Neural crest cell (in vitro differentiated cells): Measurements from ENCODE around the gene APBA2. TPM values are rescaled to one million over a fixed set of nuclear protein-coding genes. Genes with fewer than 3 reads are reported as not detected.
A peak's percentile ranks its signal among the peaks of the same experiment; 100 is the strongest.
"Not testable (repeated sequence)": the region's sequence is repeated elsewhere in the genome, so short reads cannot be mapped to it uniquely, and the experiment has no call there.

Experiments
- DNase-seq: peaks from one replicate; pipeline ENCODE4 v3.0.0; 2021; ENCODE audit warnings: low read depth, mixed read lengths, low spot score
- H3K27ac Mint-ChIP-seq: one replicate; pipeline ENCODE4 v1.8.0; 2021; ENCODE audit warnings: mild to moderate bottlenecking, mixed read lengths; ENCODE audit not compliant: unreplicated experiment
- H3K27me3 Mint-ChIP-seq: 2 replicates; pipeline ENCODE4 v1.8.0; 2021; ENCODE audit warnings: low read depth, mild to moderate bottlenecking, mixed read lengths
- H3K36me3 Mint-ChIP-seq: 2 replicates; pipeline ENCODE4 v1.8.0; 2021; ENCODE audit warnings: low read depth, mild to moderate bottlenecking, mixed read lengths
- H3K4me1 Mint-ChIP-seq: 2 replicates; pipeline ENCODE4 v1.8.0; 2021; ENCODE audit warnings: mixed read lengths
- H3K4me3 Mint-ChIP-seq: one replicate; pipeline ENCODE4 v1.8.0; 2021; ENCODE audit warnings: mild to moderate bottlenecking, mixed read lengths
- H3K9me3 Mint-ChIP-seq: 2 replicates; pipeline ENCODE4 v1.8.0; 2021; ENCODE audit warnings: mixed read lengths
- CTCF ChIP-seq: fragments of 200-600 bp; sonication (generic); conservative IDR thresholded peaks from 2 replicates; pipeline ENCODE4 v1.5.0; 2021; ENCODE audit warnings: antibody characterized with exemption, mild to moderate bottlenecking
- total RNA-seq: library from RNA; stranded (reverse); gene quantifications from 2 replicates; pipeline ENCODE4 v1.2.1, GENCODE V29; 2021

The APBA2 gene
- total RNA-seq, 1 donor from 2014 or later: 79.9 TPM

GRCh38 chr15:29101491-29101890 is 215.7 kb downstream of the APBA2 start:
- no peaks in the 10 kb centered on the region for H3K27me3 Mint-ChIP-seq
- no peaks in the 10 kb centered on the region for H3K9me3 Mint-ChIP-seq
- peaks cover 9% of the 10 kb centered on the region for H3K36me3 Mint-ChIP-seq
- no peak for DNase-seq
- no peak overlapping the region for H3K27ac Mint-ChIP-seq
- TF ChIP-seq CTCF: no peak
- H3K4me1 Mint-ChIP-seq: peaks cover 7% of the 10 kb centered on the region
- H3K4me3 Mint-ChIP-seq: no peak overlapping the region

GRCh38 chr15:29102173-29102794 is 216.5 kb downstream of the APBA2 start:
- H3K4me3 Mint-ChIP-seq, H3K36me3 Mint-ChIP-seq, H3K9me3 Mint-ChIP-seq, H3K27ac Mint-ChIP-seq, H3K27me3 Mint-ChIP-seq, H3K4me1 Mint-ChIP-seq: not testable (repeated sequence)
- DNase-seq: peak; percentile 57
- TF ChIP-seq CTCF: peak; percentile 80

- H3K4me3 Mint-ChIP-seq: no peak overlapping the region
- peaks cover 7% of the 10 kb centered on the region for H3K4me1 Mint-ChIP-seq
- TF ChIP-seq CTCF: no peak
- H3K36me3 Mint-ChIP-seq: peaks cover 9% of the 10 kb centered on the region
- no peak overlapping the region for H3K27ac Mint-ChIP-seq
- H3K27me3 Mint-ChIP-seq: no peaks in the 10 kb centered on the region
- H3K9me3 Mint-ChIP-seq: no peaks in the 10 kb centered on the region
- DNase-seq: no peak
Observed at GRCh38 chr15:29102911-29103823, 217.4 kb downstream of the APBA2 start.

- Mint-ChIP-seq H3K4me3 (no peak overlapping the region), H3K27ac (no peak overlapping the region), H3K36me3 (peaks cover 7% of the 10 kb centered on the region), H3K4me1 (peaks cover 7% of the 10 kb centered on the region), H3K9me3 (no peaks in the 10 kb centered on the region), H3K27me3 (no peaks in the 10 kb centered on the region)
- peak; percentile 89 for TF ChIP-seq CTCF
- DNase-seq: peak; percentile 83
Observed at GRCh38 chr15:29103824-29104565, 218.2 kb downstream of the APBA2 start.

- H3K4me1 Mint-ChIP-seq: peaks cover 7% of the 10 kb centered on the region
- H3K27ac Mint-ChIP-seq: no peak overlapping the region
- DNase-seq: no peak
- no peaks in the 10 kb centered on the region for H3K27me3 Mint-ChIP-seq
- H3K4me3 Mint-ChIP-seq: peak overlapping the region; percentile 24
- peaks cover 6% of the 10 kb centered on the region for H3K36me3 Mint-ChIP-seq
- no peak for TF ChIP-seq CTCF
- H3K9me3 Mint-ChIP-seq: no peaks in the 10 kb centered on the region
Observed at GRCh38 chr15:29104566-29104880, 218.7 kb downstream of the APBA2 start.
